PC-3 (cell line): ENCODE results near the gene PACRG.

Experiments used
- CTCF ChIP-seq: fragments of 300-600 bp; sonication (generic); conservative IDR thresholded peaks from 2 replicates; pipeline ENCODE4 v1.5.1; 2017; ENCODE audit warnings: antibody characterized with exemption, low read depth, mild to moderate bottlenecking, low read length
- EZH2 ChIP-seq: fragments of 300-600 bp; sonication (generic); IDR thresholded peaks from one replicate; pipeline ENCODE4 v1.6.1; 2017; ENCODE audit warnings: antibody characterized with exemption, mild to moderate bottlenecking, low read length; ENCODE audit not compliant: unreplicated experiment

- TF ChIP-seq EZH2 (no peak), CTCF (no peak)
Measured at GRCh38 chr6:162690158-162690557, 37.6 kb upstream of the PACRG start.
